D721Med (cell line): Measurements from ENCODE around the gene RNF145.

Experiments used
- DNase-seq: peaks from one replicate; pipeline ENCODE4 v3.0.0; 2011; ENCODE audit warnings: low spot score; ENCODE audit not compliant: insufficient read length
- FAIRE-seq: peaks from 2 replicates; lab custom pipeline; 2011; peaks lifted over from hg19 to GRCh38; lab: Jason Lieb, UNC
- TF ChIP-seq, protein P1 (sequence below): IDR thresholded peaks from 2 replicates; pipeline ENCODE4 v1.5.1; 2012; ENCODE audit warnings: mild to moderate bottlenecking, control low read depth; ENCODE audit not compliant: insufficient read depth; ENCODE audit errors: missing control alignments

Gene RNF145

DNA sequence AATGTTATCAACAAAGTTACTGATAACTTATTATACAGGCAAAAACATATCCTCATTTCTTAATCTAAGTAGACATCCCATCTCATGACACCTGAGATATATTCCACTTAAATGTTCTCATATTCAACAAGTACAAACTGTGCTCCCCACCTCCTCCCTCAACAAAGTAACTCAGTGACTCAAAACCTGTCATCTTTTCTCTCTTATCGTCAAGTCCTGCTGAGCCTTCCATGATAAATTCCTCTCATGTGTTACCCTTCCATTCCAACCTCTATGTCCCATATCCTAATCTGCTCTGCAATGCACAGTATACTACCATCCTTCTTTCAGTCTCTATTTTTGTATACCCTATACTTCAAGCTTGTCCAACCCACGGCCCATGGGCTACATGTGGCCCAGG, 13.6 kb downstream of the RNF145 start:
- FAIRE-seq (no peak), DNase-seq (no peak)
- TF ChIP-seq, protein P1, sequence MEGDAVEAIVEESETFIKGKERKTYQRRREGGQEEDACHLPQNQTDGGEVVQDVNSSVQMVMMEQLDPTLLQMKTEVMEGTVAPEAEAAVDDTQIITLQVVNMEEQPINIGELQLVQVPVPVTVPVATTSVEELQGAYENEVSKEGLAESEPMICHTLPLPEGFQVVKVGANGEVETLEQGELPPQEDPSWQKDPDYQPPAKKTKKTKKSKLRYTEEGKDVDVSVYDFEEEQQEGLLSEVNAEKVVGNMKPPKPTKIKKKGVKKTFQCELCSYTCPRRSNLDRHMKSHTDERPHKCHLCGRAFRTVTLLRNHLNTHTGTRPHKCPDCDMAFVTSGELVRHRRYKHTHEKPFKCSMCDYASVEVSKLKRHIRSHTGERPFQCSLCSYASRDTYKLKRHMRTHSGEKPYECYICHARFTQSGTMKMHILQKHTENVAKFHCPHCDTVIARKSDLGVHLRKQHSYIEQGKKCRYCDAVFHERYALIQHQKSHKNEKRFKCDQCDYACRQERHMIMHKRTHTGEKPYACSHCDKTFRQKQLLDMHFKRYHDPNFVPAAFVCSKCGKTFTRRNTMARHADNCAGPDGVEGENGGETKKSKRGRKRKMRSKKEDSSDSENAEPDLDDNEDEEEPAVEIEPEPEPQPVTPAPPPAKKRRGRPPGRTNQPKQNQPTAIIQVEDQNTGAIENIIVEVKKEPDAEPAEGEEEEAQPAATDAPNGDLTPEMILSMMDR = no peak

DNA sequence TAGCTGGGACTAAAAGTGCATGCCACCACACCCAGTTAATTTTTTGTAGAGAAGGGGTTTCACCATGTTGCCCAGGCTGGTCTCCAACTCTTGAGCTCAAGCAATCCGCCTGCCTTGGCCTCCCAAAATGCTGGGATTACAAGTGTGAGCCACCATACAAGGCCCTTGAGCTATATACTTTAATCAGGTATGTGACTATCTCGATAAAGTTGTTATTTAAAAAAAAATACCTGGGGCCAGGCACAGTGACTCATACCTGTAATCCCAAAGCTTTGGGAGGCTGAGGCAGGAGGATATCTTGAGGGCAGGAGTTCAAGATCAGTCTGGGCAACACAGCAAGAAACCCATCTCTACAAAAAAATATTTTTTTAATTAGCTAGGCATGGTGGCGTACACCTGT, 19.2 kb downstream of the RNF145 start:
- DNase-seq (no peak), FAIRE-seq (no peak)
- TF ChIP-seq, protein P1 = no peak

DNA sequence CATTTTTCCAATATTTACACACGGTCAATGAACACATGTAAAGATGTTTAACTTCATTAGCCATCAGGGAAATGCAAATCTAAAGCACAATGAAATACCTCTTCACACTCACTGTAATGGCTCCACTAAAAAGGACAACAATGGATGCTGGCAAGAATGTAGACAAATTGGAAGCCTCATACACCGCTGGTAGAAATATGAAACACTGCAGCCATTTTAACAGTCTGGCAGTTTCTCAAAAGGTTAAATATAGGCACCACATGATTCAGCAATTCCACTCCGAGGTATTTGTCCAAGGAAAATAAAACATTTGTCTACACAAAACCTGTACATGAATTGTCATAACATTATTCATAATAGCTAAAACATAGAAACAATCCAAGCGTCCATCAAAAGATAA, 20.0 kb downstream of the RNF145 start:
- TF ChIP-seq, protein P1 = no peak
- DNase-seq (no peak), FAIRE-seq (no peak)

DNA sequence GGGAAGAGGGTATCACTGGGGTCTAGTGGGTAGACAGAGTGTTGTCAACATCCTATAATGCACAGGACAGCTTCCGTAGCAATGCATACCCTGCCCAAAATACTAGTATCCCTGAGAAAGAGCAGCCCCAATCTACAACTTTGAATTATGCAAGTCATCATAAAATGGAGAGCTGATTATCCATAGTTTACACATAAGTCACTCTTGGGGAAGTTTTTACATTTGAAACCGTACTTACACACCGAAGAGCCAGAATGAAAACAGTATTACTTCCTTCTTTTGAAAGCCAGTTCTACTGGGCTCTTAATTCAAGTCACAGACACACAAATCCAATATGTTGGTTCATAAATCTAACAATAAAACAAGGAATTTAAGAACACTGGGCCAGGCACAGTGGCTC, 21.6 kb downstream of the RNF145 start:
- DNase-seq = no peak
- TF ChIP-seq, protein P1 = no peak
- FAIRE-seq = no peak

DNA sequence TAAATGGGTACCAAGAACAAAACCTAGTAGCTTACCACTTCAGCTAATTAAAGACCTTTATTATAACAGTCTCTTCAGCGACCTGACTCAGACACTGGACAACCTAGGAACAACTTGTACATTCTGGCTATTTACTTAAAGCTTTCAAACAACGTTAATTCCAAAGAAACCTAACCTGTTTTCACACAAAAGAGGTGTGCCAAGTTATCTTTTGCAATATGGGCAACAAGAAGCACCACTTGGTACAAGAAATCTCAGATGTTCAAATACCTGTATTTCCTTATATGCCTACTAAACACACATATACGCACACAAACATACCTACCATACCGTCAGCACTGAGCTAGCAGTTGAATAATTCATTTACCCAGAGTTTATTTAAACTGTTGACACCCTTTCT, 23.0 kb downstream of the RNF145 start:
- TF ChIP-seq, protein P1 = no peak
- no peak for DNase-seq
- no peak for FAIRE-seq

DNA sequence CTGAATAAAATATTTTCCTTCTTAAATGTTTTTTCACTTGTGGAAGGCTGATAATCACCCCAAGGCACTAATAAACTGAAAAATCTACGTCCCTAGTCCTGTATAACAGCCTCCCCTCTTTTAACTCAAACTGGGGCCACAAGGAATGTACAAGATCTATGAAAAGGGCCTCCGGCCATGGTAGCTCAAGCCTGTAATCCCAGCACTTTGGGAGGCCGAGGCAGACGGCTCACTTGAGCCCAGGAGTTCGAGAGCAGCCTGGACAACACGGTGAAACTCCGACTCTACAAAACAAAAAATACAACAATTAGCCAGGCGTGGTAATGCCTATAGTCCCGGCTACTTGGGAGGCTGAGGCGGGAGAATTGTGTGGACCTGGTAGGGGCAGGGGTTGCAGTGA, 23.6 kb downstream of the RNF145 start:
- TF ChIP-seq, protein P1 = no peak
- FAIRE-seq (no peak), DNase-seq (no peak)

DNA sequence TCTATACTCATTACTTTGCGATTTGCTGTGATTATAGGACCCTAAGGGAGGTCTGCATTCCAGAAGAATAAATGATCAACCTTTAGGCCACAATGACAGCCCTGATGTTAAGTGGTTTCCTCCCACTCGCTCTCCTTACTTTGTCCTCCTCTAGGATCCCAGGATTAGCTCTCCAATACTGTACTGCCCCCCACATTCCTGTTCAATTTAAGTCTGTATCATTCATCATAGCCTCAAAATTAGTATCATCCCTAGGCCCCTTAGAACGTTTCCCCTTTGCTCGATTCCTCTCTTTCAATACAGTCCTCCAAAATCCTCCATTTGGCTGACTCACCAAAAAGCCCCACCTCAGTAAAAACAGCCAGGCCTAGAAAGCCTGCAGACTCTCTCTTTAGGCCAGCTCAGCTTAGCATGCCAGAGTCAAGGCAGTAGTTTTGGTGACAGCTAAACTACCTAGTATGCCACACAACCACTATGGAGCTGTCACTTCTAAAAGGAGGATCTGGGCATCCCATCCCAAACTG, 24.4 kb downstream of the RNF145 start:
- FAIRE-seq (no peak), DNase-seq (no peak)
- TF ChIP-seq, protein P1 = no peak
